GM12865 (cell line): Measurements from ENCODE around the gene VEGFA.

Source experiments
- DNase-seq: peaks from one replicate; pipeline ENCODE4 v3.0.0; 2010; ENCODE audit warnings: low read depth
- H3K4me3 ChIP-seq: 2 replicates; pipeline ENCODE4 v1.5.1; 2011; ENCODE audit warnings: mild to moderate bottlenecking, low read depth, low read length, control low read depth
- CTCF ChIP-seq: IDR thresholded peaks from 2 replicates; pipeline ENCODE4 v1.5.1; 2011; ENCODE audit warnings: low read length, control low read depth, low read depth, inconsistent platforms; ENCODE audit not compliant: insufficient read depth; ENCODE audit errors: missing control alignments

The VEGFA gene

GRCh38 chr6:43826730-43827129 is 56.7 kb downstream of the VEGFA start:
- no peak for DNase-seq
- TF ChIP-seq CTCF = no peak
- H3K4me3 ChIP-seq = no peak overlapping the region

GRCh38 chr6:43827898-43828297 is 57.9 kb downstream of the VEGFA start:
- TF ChIP-seq CTCF = no peak
- DNase-seq = no peak
- H3K4me3 ChIP-seq = no peak overlapping the region

GRCh38 chr6:43828711-43829110 is 58.7 kb downstream of the VEGFA start:
- no peak for TF ChIP-seq CTCF
- peak; percentile 34 for DNase-seq
- no peak overlapping the region for H3K4me3 ChIP-seq

DNA sequence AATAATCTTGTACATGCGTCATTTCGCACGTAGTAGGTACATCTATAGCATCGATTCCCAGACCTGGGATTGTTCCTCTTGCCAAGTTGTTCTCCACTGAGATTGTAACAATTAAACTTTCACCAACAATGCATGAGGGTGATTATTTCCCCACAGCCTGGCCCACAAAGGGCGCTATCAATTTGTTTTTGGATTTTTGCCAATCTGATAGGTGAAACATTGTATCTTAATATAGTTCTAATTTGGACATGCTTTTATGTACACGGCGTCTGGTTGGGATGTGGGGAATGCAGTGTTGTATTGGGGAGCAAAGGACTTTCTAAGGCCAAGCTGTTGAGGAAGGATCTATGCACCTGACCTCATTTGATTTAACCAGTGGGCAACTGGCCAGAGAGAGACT is 59.5 kb downstream of the VEGFA start:
- TF ChIP-seq CTCF = no peak
- H3K4me3 ChIP-seq = no peak overlapping the region
- no peak for DNase-seq

DNA sequence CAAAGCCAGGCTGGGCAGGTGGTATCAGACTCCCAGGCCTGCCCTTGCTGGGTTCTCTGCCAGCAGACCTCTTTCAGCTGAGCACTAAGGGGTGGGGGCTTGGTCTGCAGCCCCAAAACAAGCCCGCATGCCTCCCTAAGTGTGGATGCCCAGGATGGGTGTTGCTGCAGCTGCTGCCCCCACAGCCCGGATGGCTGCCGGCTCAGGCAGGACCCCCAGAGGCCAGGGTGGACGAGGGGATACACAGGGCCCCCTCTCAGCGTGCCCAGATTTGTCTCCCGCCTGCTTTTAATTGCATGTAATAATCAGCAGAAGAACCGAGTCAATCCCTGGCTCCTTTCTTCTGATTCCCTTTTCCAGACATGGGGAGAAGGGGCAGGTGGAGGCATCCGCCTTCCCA is 60.8 kb downstream of the VEGFA start:
- TF ChIP-seq CTCF = no peak
- H3K4me3 ChIP-seq = no peak overlapping the region
- no peak for DNase-seq

DNA sequence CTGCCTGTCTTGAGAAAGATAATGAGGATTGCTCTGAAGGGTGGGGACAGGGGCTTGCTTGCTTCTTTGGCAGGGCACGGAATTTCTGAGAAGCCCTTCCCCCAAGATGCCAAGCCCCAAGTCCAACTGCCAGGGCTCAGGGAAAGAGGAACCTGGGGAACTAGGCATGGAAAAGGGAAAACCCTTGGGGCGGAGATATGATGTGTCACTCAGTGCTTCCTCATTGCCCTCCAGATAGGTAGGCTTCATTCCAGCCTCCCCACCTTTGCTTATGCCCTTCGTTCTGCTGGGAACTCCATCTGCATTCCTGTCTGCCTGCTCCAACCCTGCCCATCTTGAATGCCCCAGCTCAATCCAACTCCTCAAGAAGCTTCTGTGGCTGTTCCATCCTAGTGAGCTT is 61.2 kb downstream of the VEGFA start:
- TF ChIP-seq CTCF = no peak
- DNase-seq = no peak
- H3K4me3 ChIP-seq = no peak overlapping the region

- H3K4me3 ChIP-seq = no peak overlapping the region
- no peak for TF ChIP-seq CTCF
- DNase-seq = no peak
These were observed 63.4 kb downstream of the VEGFA start for GRCh38 chr6:43833223-43833995.
